ENCODE data around the gene VWF. TPM values are rescaled to one million over a fixed set of nuclear protein-coding genes. Genes with fewer than 3 reads are reported as not detected.
"Not testable (repeated sequence)": the region's sequence is repeated elsewhere in the genome, so short reads cannot be mapped to it uniquely, and the experiment has no call there.

Gene VWF
- total RNA-seq, 1 donor from 2014 or later = 0.10 TPM

- TF ChIP-seq CTCF (IDR thresholded peaks at IDR 0.05; ENCODE audit: unreplicated experiment) = no peak
- peaks cover under 1% of the 10 kb centered on the region for H3K27me3 Mint-ChIP-seq
- H3K9me3 Mint-ChIP-seq (ENCODE audit: low read depth) = peaks cover 9% of the 10 kb centered on the region
- DNase-seq (ENCODE audit: low spot score, unreplicated experiment) = no peak
- H3K36me3 Mint-ChIP-seq (ENCODE audit: insufficient read depth) = no peaks in the 10 kb centered on the region
- no peak overlapping the region for H3K27ac Mint-ChIP-seq
- H3K4me1 Mint-ChIP-seq (ENCODE audit: low read depth) = no peaks in the 10 kb centered on the region
- no peak overlapping the region for H3K4me3 Mint-ChIP-seq (ENCODE audit: low read depth)
Measured at GRCh38 chr12:6029401-6029800, 95.1 kb downstream of the VWF start.

GRCh38 chr12:6026998-6027397 is 97.5 kb downstream of the VWF start:
- Mint-ChIP-seq H3K36me3 (ENCODE audit: insufficient read depth) (no peaks in the 10 kb centered on the region), H3K9me3 (ENCODE audit: low read depth) (peaks cover 9% of the 10 kb centered on the region), H3K4me3 (ENCODE audit: low read depth) (no peak overlapping the region), H3K27me3 (peaks cover 2% of the 10 kb centered on the region), H3K4me1 (ENCODE audit: low read depth) (no peaks in the 10 kb centered on the region), H3K27ac (no peak overlapping the region)
- no peak for TF ChIP-seq CTCF (IDR thresholded peaks at IDR 0.05; ENCODE audit: unreplicated experiment)
- DNase-seq (ENCODE audit: low spot score, unreplicated experiment) = no peak

GRCh38 chr12:6025703-6026298 is 98.7 kb downstream of the VWF start:
- not testable (repeated sequence) for DNase-seq (ENCODE audit: low spot score, unreplicated experiment); H3K27me3 Mint-ChIP-seq; H3K4me1 Mint-ChIP-seq (ENCODE audit: low read depth); H3K4me3 Mint-ChIP-seq (ENCODE audit: low read depth); H3K9me3 Mint-ChIP-seq (ENCODE audit: low read depth); H3K36me3 Mint-ChIP-seq (ENCODE audit: insufficient read depth); H3K27ac Mint-ChIP-seq

GRCh38 chr12:6024066-6024465 is 100.4 kb downstream of the VWF start:
- H3K27ac Mint-ChIP-seq; H3K4me1 Mint-ChIP-seq (ENCODE audit: low read depth); DNase-seq (ENCODE audit: low spot score, unreplicated experiment); H3K9me3 Mint-ChIP-seq (ENCODE audit: low read depth); H3K4me3 Mint-ChIP-seq (ENCODE audit: low read depth); H3K27me3 Mint-ChIP-seq; H3K36me3 Mint-ChIP-seq (ENCODE audit: insufficient read depth): not testable (repeated sequence)

GRCh38 chr12:6020930-6021329 is 103.5 kb downstream of the VWF start:
- Mint-ChIP-seq H3K36me3 (ENCODE audit: insufficient read depth) (no peaks in the 10 kb centered on the region), H3K4me1 (ENCODE audit: low read depth) (no peaks in the 10 kb centered on the region), H3K9me3 (ENCODE audit: low read depth) (no peaks in the 10 kb centered on the region), H3K4me3 (ENCODE audit: low read depth) (no peak overlapping the region), H3K27ac (no peak overlapping the region), H3K27me3 (peaks cover 6% of the 10 kb centered on the region)
- DNase-seq (ENCODE audit: low spot score, unreplicated experiment) = no peak
- TF ChIP-seq CTCF (IDR thresholded peaks at IDR 0.05; ENCODE audit: unreplicated experiment) = no peak

- DNase-seq (ENCODE audit: low spot score, unreplicated experiment); H3K27me3 Mint-ChIP-seq; H3K9me3 Mint-ChIP-seq (ENCODE audit: low read depth); H3K36me3 Mint-ChIP-seq (ENCODE audit: insufficient read depth); H3K4me3 Mint-ChIP-seq (ENCODE audit: low read depth); H3K27ac Mint-ChIP-seq; H3K4me1 Mint-ChIP-seq (ENCODE audit: low read depth): not testable (repeated sequence)
Measured at GRCh38 chr12:6020511-6020910, 104.0 kb downstream of the VWF start.

GRCh38 chr12:6019256-6019655 is 105.2 kb downstream of the VWF start:
- not testable (repeated sequence) for H3K9me3 Mint-ChIP-seq (ENCODE audit: low read depth); H3K36me3 Mint-ChIP-seq (ENCODE audit: insufficient read depth); H3K27me3 Mint-ChIP-seq; H3K4me3 Mint-ChIP-seq (ENCODE audit: low read depth); H3K27ac Mint-ChIP-seq; DNase-seq (ENCODE audit: low spot score, unreplicated experiment); H3K4me1 Mint-ChIP-seq (ENCODE audit: low read depth)
